ENCODE data around the gene SLC11A1.

DNA sequence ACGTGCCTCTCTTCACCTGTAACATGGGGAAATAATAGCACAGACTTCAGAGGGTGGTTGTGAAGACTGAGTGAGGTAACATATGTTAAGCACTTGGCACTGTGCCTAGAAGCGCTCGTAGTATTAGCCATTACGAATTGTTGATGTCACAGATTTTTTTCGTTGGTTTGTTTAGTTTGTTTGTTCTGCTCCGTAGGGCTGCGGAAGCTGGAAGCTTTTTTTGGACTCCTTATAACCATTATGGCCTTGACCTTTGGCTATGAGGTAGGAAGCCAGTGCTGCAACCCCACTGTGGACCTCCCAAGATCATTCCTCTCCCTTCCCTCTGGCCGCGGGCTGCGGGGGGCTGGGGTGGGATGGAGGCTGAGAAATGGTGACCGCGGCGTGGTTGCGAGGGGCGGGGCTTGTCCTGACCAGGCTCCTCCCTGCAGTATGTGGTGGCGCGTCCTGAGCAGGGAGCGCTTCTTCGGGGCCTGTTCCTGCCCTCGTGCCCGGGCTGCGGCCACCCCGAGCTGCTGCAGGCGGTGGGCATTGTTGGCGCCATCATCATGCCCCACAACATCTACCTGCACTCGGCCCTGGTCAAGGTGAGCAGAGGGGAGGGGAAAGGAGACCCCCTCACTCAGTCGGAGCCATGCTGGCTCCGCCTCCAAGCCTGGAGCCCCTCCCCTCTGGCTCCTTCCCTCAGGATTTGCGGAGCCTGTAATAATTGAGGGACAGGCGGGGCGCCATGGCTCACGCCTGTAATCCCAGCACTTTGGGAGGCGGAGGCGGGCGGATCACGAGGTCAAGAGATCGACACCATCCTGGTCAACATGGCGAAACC is 5.5 kb downstream of the SLC11A1 start:
- no peak for TF ChIP-seq POLR2A (IDR thresholded peaks at IDR 0.05)
- TF ChIP-seq CTCF (IDR thresholded peaks at IDR 0.05): no peak

All from vagina (tissue), 2 donors.